A549 treated with ZK216348 at 1 μM for 4 hours (cell line): ENCODE data around the gene SUZ12. TPM values are rescaled to one million over a fixed set of nuclear protein-coding genes. Genes with fewer than 3 reads are reported as not detected.

Experiments
- total RNA-seq: library from RNA; stranded (reverse); fragments of 200-300 nt; extraction: Qiagen RNA extraction; gene quantifications from 5 replicates; pipeline ENCODE4 v1.2.3, GENCODE V29; 2022; ENCODE audit warnings: low read depth

The SUZ12 gene
- 14.9 to 30.7 TPM (median 25.1 TPM) in 5 replicates for total RNA-seq

DNA sequence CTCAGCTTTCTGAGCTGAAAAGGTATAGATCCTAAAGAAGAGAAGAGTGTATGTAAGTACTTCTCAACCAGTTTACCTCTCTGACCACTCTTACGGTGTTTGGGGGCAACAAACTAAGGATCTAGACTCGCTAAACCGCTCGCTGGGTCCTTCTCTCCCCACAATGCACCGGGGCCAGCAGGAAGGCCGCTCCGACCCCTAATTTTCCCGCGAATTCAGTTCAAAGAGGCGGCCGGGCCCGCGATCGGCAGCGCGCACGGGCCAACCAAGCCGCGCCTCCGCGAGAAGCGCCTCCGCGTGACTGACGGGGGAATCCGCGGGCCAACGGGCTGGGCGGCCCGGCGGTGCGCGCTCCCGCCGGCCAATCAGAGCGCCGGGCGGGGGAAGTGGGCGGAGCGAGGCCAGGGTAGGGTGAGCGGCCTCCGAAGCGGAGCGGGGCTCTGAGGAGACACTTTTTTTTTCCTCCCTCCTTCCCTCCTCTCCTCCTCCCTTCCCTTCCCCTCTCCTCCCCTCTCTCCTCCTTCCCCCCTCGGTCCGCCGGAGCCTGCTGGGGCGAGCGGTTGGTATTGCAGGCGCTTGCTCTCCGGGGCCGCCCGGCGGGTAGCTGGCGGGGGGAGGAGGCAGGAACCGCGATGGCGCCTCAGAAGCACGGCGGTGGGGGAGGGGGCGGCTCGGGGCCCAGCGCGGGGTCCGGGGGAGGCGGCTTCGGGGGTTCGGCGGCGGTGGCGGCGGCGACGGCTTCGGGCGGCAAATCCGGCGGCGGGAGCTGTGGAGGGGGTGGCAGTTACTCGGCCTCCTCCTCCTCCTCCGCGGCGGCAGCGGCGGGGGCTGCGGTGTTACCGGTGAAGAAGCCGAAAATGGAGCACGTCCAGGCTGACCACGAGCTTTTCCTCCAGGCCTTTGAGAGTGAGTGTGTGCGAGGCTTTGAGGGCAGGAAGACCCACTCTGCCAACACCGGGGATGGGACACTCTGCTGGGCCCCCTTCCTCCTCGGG lies at the start of gene SUZ12:
Gene SUZ12, plus strand, starts transcription at position 393 of the 995 bp plus-strand sequence. Its CDS starts 240 bp downstream, at position 633.

GRCh38 chr17:32006957-32007462 lies 70.2 kb downstream of the SUZ12 start, which contains the start of gene LRRC37B:
Gene LRRC37B (plus strand): TSS chr17:32007383. CDS start chr17:32021393, 14,010 bp downstream.

Other genes with a start within 250 kb of the SUZ12 start
- gene COPRS, start 77.8 kb upstream of the SUZ12 start, total RNA-seq, result 137 to 200 TPM (median 161 TPM) in 5 replicates
- gene UTP6, start 35.3 kb upstream of the SUZ12 start, total RNA-seq, result 73.1 to 83.4 TPM (median 76.8 TPM) in 5 replicates
- gene LRRC37B, start 70.4 kb downstream of the SUZ12 start, total RNA-seq, result 9.2 to 11.3 TPM (median 10.5 TPM) in 5 replicates
- 16.3 to 27.2 TPM (median 22.5 TPM) in 5 replicates for gene RHOT1, start 205.5 kb downstream of the SUZ12 start, total RNA-seq